ENCODE data around the gene DGCR8. TPM values are rescaled to one million over a fixed set of nuclear protein-coding genes. Genes with fewer than 3 reads are reported as not detected.

DGCR8 gene
- total and polyA plus RNA-seq, 11 donors: 8.8 to 22.1 (median 13.0) TPM

- DNase-seq: peak in 2 of 5 donors; percentile 4 to 9
Observed at GRCh38 chr22:20091690-20092476, 11.8 kb downstream of the DGCR8 start.

GRCh38 chr22:20092477-20092854 is 12.4 kb downstream of the DGCR8 start:
- Histone ChIP-seq H3K27ac (peak overlapping the region in 2 of 12 donors; percentile 9 to 73), H3K4me1 (peaks cover 0 to 13% (median 3%) of the 10 kb centered on the region in 12 donors), H3K27me3 (no peaks in the 10 kb centered on the region), H3K36me3 (peaks cover 6 to 100% (median 100%) of the 10 kb centered on the region in 9 donors), H3K9me3 (peaks cover 0 to 11% (median 0%) of the 10 kb centered on the region in 12 donors), H3K4me3 (no peak overlapping the region)
- no peak for TF ChIP-seq POLR2A (IDR thresholded peaks at IDR 0.05)
- no peak for TF ChIP-seq CTCF (IDR thresholded peaks at IDR 0.05)
- intact Hi-C loops (cut with DNase I): loop anchor here in 1 of 10 donors (5.0 kb wide), 1 partner anchor 70 kb away; the partner anchor contains the start of gene TANGO2
- WGBS, 4 donors: 91 to 94% (median 93%) methylated on average over 11 of the region's 11 CpGs
- DNase-seq: peak in 2 of 5 donors; percentile 15 to 17
- ATAC-seq: no peak

More at GRCh38 chr22:20091690-20092476, 11.8 kb downstream of the DGCR8 start:
- WGBS, 4 donors: 92 to 95% (median 93%) methylated on average over 16 of the region's 16 CpGs
- Histone ChIP-seq H3K9me3 (peaks cover 0 to 7% (median 0%) of the 10 kb centered on the region in 12 donors), H3K4me1 (peaks cover 0 to 13% (median 3%) of the 10 kb centered on the region in 12 donors), H3K27ac (peak overlapping the region in 1 of 12 donors; percentile 9), H3K4me3 (no peak overlapping the region), H3K36me3 (peaks cover 6 to 100% (median 100%) of the 10 kb centered on the region in 9 donors), H3K27me3 (no peaks in the 10 kb centered on the region)
- no peak for ATAC-seq
- intact Hi-C loops (cut with DNase I): loop anchor here in 1 of 10 donors (5.0 kb wide), 1 partner anchor 70 kb away; the partner anchor contains the start of gene TANGO2
- TF ChIP-seq CTCF (IDR thresholded peaks at IDR 0.05) (no peak), POLR2A (IDR thresholded peaks at IDR 0.05) (no peak)

- WGBS, 4 donors: 67 to 86% (median 77%) methylated on average over 13 of the region's 13 CpGs
- peak; percentile 98 to 99 (median 99) for ATAC-seq
- H3K9me3 ChIP-seq: peaks cover 0 to 11% (median 0%) of the 10 kb centered on the region in 12 donors
- peak overlapping the region in 10 of 12 donors; percentile 9 to 73 (median 46) for H3K27ac ChIP-seq
- H3K27me3 ChIP-seq: no peaks in the 10 kb centered on the region
- H3K4me1 ChIP-seq: peaks cover 0 to 13% (median 3%) of the 10 kb centered on the region in 12 donors
- peaks cover 6 to 100% (median 100%) of the 10 kb centered on the region in 9 donors for H3K36me3 ChIP-seq
- H3K4me3 ChIP-seq: no peak overlapping the region
- intact Hi-C loops (cut with DNase I): loop anchor here in 1 of 10 donors (5.0 kb wide), 1 partner anchor 71 kb away; the partner anchor contains the start of gene TANGO2
- peak in 4 of 5 donors; percentile 73 to 89 (median 82) for DNase-seq
- no peak for TF ChIP-seq POLR2A (IDR thresholded peaks at IDR 0.05)
- TF ChIP-seq CTCF (IDR thresholded peaks at IDR 0.05): no peak
Observed at GRCh38 chr22:20093418-20094196, 13.6 kb downstream of the DGCR8 start.
